HEK293T (cell line): ENCODE data around the gene CHD5.

Experiments
- BHLHE40 ChIP-seq: fragments of 450-650 bp; IDR thresholded peaks from 2 replicates; pipeline ENCODE4 v1.6.1; 2016; ENCODE audit warnings: mild to moderate bottlenecking, moderate library complexity, borderline replicate concordance
- CTBP1 ChIP-seq: fragments of 450-650 bp; IDR thresholded peaks from 2 replicates; pipeline ENCODE4 v1.6.1; 2016; ENCODE audit warnings: borderline replicate concordance
- ELF4 ChIP-seq: fragments of 450-650 bp; IDR thresholded peaks from 2 replicates; pipeline ENCODE4 v1.6.1; 2017; ENCODE audit warnings: antibody characterized with exemption
- FOXA1 ChIP-seq: fragments of 450-650 bp; IDR thresholded peaks from 2 replicates; pipeline ENCODE4 v1.6.1; 2016; ENCODE audit warnings: mild to moderate bottlenecking
- FOXM1 ChIP-seq: fragments of 450-650 bp; IDR thresholded peaks from 2 replicates; pipeline ENCODE4 v1.6.1; 2017; ENCODE audit warnings: mild to moderate bottlenecking, borderline replicate concordance
- L3MBTL2 ChIP-seq: fragments of 450-650 bp; conservative IDR thresholded peaks from 2 replicates; pipeline ENCODE4 v1.6.1; 2016; ENCODE audit warnings: mild to moderate bottlenecking
- LEF1 ChIP-seq: fragments of 450-650 bp; IDR thresholded peaks from 2 replicates; pipeline ENCODE4 v1.6.1; 2017; ENCODE audit warnings: mild to moderate bottlenecking, borderline replicate concordance
- NFRKB ChIP-seq: fragments of 450-650 bp; IDR thresholded peaks from 2 replicates; pipeline ENCODE4 v1.6.1; 2016; ENCODE audit warnings: mild to moderate bottlenecking, moderate library complexity
- SP1 ChIP-seq: fragments of 450-650 bp; IDR thresholded peaks from 2 replicates; pipeline ENCODE4 v1.6.1; 2017
- SUZ12 ChIP-seq: fragments of 450-650 bp; IDR thresholded peaks from 2 replicates; pipeline ENCODE4 v1.6.1; 2016; ENCODE audit warnings: mild to moderate bottlenecking
- TARDBP ChIP-seq: fragments of 450-650 bp; IDR thresholded peaks from 2 replicates; pipeline ENCODE4 v1.6.1; 2016
- ZNF384 ChIP-seq: fragments of 450-650 bp; IDR thresholded peaks from 2 replicates; pipeline ENCODE4 v1.6.1; 2016
- TF ChIP-seq, protein P1 (sequence below): fragments of 450-650 bp; IDR thresholded peaks from 2 replicates; pipeline ENCODE4 v1.6.1; 2016

DNA sequence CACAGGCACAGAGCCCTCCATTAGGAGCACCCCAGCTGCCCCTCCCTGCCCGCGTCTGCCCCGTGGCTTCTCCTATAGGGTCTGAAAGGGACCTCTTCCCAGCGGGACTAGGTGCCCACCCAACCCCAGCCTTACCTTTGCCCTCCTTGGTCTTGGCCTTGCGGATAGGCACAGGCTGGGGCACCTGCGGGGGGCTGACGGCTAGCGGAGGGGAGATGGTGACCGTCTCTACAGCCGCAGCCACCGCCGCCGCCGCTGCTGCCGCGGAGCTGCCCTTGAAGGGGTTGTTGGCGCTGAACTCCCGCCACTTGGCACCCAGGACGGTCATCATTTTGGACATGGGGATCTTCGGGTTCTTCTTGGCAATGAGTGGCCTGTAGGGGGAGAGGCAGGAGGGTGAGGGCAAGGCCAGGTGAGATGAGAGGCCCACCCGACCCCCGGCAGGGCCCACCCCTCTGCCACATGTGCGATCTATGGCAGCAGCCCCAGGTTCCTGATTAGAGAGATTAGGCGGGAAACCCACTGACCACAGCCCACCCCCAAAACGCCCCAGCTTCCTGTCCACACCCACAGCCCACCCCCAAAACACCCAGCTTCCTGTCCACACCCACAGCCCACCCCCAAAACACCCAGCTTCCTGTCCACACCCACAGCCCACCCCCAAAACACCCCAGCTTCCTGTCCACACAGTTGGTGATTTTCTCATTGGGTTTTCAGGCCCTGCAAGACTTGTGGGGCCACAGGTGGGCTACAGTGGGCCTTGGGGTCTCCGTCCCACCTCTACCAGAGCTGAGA, 25.4 kb downstream of the CHD5 start:
- no peak for TF ChIP-seq SP1
- no peak for TF ChIP-seq FOXM1
- TF ChIP-seq, protein P1, sequence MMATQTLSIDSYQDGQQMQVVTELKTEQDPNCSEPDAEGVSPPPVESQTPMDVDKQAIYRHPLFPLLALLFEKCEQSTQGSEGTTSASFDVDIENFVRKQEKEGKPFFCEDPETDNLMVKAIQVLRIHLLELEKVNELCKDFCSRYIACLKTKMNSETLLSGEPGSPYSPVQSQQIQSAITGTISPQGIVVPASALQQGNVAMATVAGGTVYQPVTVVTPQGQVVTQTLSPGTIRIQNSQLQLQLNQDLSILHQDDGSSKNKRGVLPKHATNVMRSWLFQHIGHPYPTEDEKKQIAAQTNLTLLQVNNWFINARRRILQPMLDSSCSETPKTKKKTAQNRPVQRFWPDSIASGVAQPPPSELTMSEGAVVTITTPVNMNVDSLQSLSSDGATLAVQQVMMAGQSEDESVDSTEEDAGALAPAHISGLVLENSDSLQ: no peak
- no peak for TF ChIP-seq NFRKB
- no peak for TF ChIP-seq FOXA1
- TF ChIP-seq L3MBTL2: no peak
- TF ChIP-seq TARDBP: no peak
- TF ChIP-seq LEF1: no peak
- no peak for TF ChIP-seq ZNF384
- no peak for TF ChIP-seq SUZ12
- TF ChIP-seq BHLHE40: no peak
- no peak for TF ChIP-seq CTBP1
- TF ChIP-seq ELF4: no peak
